A549 treated with CpdA at 1 μM for 4 hours (cell line): ENCODE measurements around the gene GAGE12D. TPM values are rescaled to one million over a fixed set of nuclear protein-coding genes. Genes with fewer than 3 reads are reported as not detected.

ENCODE experiments used
- total RNA-seq: library from RNA; stranded (reverse); fragments of 200-300 nt; extraction: Qiagen RNA extraction; gene quantifications from 5 replicates; pipeline ENCODE4 v1.2.3, GENCODE V29; 2022; ENCODE audit warnings: low read depth

The GAGE12D gene
- not detected in 5 replicates for total RNA-seq

GRCh38 chrX:49541433-49541832 is at the start of gene GAGE12D:
GAGE12D (plus strand) TSS chrX:49541733; CDS start chrX:49542888, 1,155 bp downstream.

GRCh38 chrX:49531877-49532276 is 9.7 kb upstream of the GAGE12D start, which contains the start of gene GAGE12C:
GAGE12C (plus strand) TSS chrX:49532177; CDS start chrX:49533332, 1,155 bp downstream.

GRCh38 chrX:49550989-49551388 is 9.5 kb downstream of the GAGE12D start, which contains the start of gene GAGE12E:
GAGE12E (plus strand) TSS chrX:49551289; CDS start chrX:49552444, 1,155 bp downstream.

GRCh38 chrX:49560542-49560941 is 19.0 kb downstream of the GAGE12D start, which contains the start of gene GAGE12F:
GAGE12F (plus strand) TSS chrX:49560842; CDS start chrX:49561997, 1,155 bp downstream.

GRCh38 chrX:49570100-49570499 is 28.6 kb downstream of the GAGE12D start, which contains the start of gene GAGE12G:
GAGE12G (plus strand) TSS chrX:49570400; CDS start chrX:49571555, 1,155 bp downstream.

GRCh38 chrX:49579649-49580048 is 38.1 kb downstream of the GAGE12D start, which contains the start of gene GAGE12H:
GAGE12H (plus strand) TSS chrX:49579949; CDS start chrX:49581104, 1,155 bp downstream.

GRCh38 chrX:49589196-49589595 is 47.7 kb downstream of the GAGE12D start, which contains the start of gene GAGE2A:
GAGE2A (plus strand) TSS chrX:49589496; CDS start chrX:49590651, 1,155 bp downstream.

Other genes with a start within 250 kb of the GAGE12D start
- gene GAGE10, start 238.1 kb upstream of the GAGE12D start, total RNA-seq = not detected in 5 replicates
- not detected in 5 replicates for gene GAGE12J, start 219.7 kb upstream of the GAGE12D start, total RNA-seq
- not detected in 5 replicates for gene GAGE13, start 210.2 kb upstream of the GAGE12D start, total RNA-seq
- not detected in 5 replicates for gene GAGE12C, start 9.6 kb upstream of the GAGE12D start, total RNA-seq
- gene GAGE12E, start 9.6 kb downstream of the GAGE12D start, total RNA-seq = not detected in 5 replicates
- gene GAGE12F, start 19.1 kb downstream of the GAGE12D start, total RNA-seq = not detected in 5 replicates
- not detected in 5 replicates for gene GAGE12G, start 28.7 kb downstream of the GAGE12D start, total RNA-seq
- not detected in 5 replicates for gene GAGE12H, start 38.2 kb downstream of the GAGE12D start, total RNA-seq
- gene GAGE2A, start 47.8 kb downstream of the GAGE12D start, total RNA-seq = not detected in 5 replicates
- not detected in 5 replicates for gene GAGE1, start 57.3 kb downstream of the GAGE12D start, total RNA-seq
- gene PAGE1, start 154.3 kb downstream of the GAGE12D start, total RNA-seq = 0.11 to 0.24 TPM in 2 of 5 replicates, not detected in the others